Retinal pigment epithelial cell (primary cell): ENCODE data around the gene GLRX3.

ENCODE experiments used
- DNase-seq: peaks from one replicate; pipeline ENCODE4 v3.0.0-alpha.2; 2010; ENCODE audit warnings: low read depth
- H3K4me3 ChIP-seq: 2 replicates; pipeline ENCODE4 v1.5.1; 2011; ENCODE audit warnings: mild to moderate bottlenecking, low read length, control low read depth, moderate library complexity
- CTCF ChIP-seq: conservative IDR thresholded peaks from 2 replicates; pipeline ENCODE4 v1.5.1; 2011; ENCODE audit warnings: low read depth, low read length, control low read depth, inconsistent platforms

GLRX3 gene

GRCh38 chr10:130138479-130138866 lies 2.3 kb downstream of the GLRX3 start:
- peak overlapping the region; percentile 63 for H3K4me3 ChIP-seq
- no peak for TF ChIP-seq CTCF
- peak; percentile 57 for DNase-seq

- TF ChIP-seq CTCF, result no peak
- no peak overlapping the region for H3K4me3 ChIP-seq
- no peak for DNase-seq
These were observed 4.2 kb downstream of the GLRX3 start for GRCh38 chr10:130140425-130140824.

DNA sequence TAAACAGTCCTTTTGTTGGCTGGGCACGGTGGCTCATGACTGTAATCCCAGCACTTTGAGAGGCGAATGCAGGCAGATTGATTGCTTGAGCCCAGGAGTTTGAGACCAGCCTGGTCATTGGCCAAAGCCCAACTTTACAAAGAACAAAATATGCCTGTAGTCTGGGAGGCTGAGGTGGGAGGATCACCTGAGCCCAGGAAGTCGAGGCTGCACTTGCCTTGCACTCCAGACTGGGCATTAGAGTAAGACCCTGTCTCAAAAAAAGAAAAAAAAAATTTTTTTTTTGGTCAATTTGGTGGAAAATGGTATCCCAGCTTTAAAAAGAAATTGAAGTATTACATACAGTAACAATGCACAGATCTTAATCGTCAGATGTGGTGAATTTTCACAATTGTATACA lies 4.8 kb downstream of the GLRX3 start:
- no peak for TF ChIP-seq CTCF
- H3K4me3 ChIP-seq, result no peak overlapping the region
- no peak for DNase-seq

GRCh38 chr10:130141460-130141859 lies 5.3 kb downstream of the GLRX3 start:
- no peak overlapping the region for H3K4me3 ChIP-seq
- TF ChIP-seq CTCF, result no peak
- no peak for DNase-seq

DNA sequence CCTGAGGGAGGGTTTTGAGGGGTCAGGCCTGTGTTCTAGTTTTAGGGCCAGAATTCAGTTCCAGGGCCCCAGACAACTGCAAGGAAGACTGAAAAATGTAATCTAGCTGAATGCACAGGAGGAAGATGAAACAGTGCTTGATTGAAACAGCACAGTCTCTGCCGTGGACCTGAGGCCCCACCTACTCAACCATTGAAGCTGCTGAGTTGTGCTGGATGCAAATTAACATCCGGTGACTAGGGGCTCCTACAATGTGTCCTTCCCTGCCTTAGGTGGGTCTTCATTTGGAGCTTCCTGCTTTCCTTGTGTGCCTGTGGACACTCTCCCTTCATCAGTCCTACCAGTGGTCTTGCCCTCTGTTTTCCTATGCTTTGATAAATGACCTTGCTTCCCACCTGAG lies 5.7 kb downstream of the GLRX3 start:
- no peak for TF ChIP-seq CTCF
- no peak for DNase-seq
- H3K4me3 ChIP-seq, result no peak overlapping the region

DNA sequence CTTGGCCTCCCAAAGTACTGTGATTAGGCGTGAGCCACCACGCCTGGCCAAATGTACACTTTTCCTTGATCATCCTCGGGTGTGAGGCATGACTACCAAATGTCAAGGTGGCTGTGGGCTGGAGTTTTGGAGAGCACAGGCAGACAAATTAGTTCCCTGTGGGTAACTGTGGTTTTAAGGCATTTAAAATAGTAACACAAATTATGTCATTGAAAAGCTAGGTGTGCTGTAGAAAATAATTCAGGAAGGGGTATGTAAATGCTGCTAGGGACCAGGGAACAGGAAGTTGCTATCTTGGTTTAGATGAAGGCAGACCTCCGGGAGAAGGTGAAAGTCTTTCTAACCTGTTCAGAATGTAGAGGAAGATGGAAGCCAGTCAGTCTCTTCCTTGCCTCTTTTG lies 9.9 kb downstream of the GLRX3 start:
- no peak for DNase-seq
- H3K4me3 ChIP-seq, result no peak overlapping the region
- TF ChIP-seq CTCF, result no peak

- no peak for DNase-seq
- H3K4me3 ChIP-seq, result no peak overlapping the region
- TF ChIP-seq CTCF, result no peak
These were observed 23.1 kb downstream of the GLRX3 start for GRCh38 chr10:130159192-130159794.
